HepG2 (cell line): ENCODE measurements around the gene PLXNC1.

Experiments used
- EZH2 ChIP-seq: conservative IDR thresholded peaks from 2 replicates; pipeline ENCODE4 v1.6.1; 2012; ENCODE audit warnings: mild to moderate bottlenecking, low read depth, low read length, moderate library complexity
- GABPA ChIP-seq, 2 experiments: IDR thresholded peaks; 2 replicates each; pipeline ENCODE4 v1.6.1; 2011 to 2016; ENCODE audit warnings: low read depth in 2 of 2, low read length in 1 of 2, missing biosample characterization in 1 of 2, missing genetic modification characterization in 1 of 2
- HDAC2 ChIP-seq: sonication (generic); formaldehyde crosslinking; IDR thresholded peaks from 2 replicates; pipeline ENCODE4 v1.4.0; 2020; ENCODE audit warnings: missing genetic modification reagents
- HDAC6 ChIP-seq: fragments of 200-600 bp; sonication (generic); IDR thresholded peaks from 2 replicates; pipeline ENCODE4 v1.7.0; 2017; ENCODE audit warnings: mild to moderate bottlenecking, antibody characterized with exemption, low read length, low read depth
- PRPF4 ChIP-seq: fragments of 200-400 bp; formaldehyde crosslinking; IDR thresholded peaks from 2 replicates; pipeline ENCODE4 v1.6.1; 2016; ENCODE audit warnings: low read length, low read depth; ENCODE audit not compliant: poor library complexity, severe bottlenecking
- RXRB ChIP-seq: IDR thresholded peaks from 2 replicates; pipeline ENCODE4 v1.6.1; 2016; ENCODE audit warnings: borderline replicate concordance, missing genetic modification reagents, missing compliant biosample characterization
- SETDB1 ChIP-seq: sonication (generic); formaldehyde crosslinking; IDR thresholded peaks from 2 replicates; pipeline ENCODE4 v1.5.1; 2020; ENCODE audit warnings: missing genetic modification reagents, mild to moderate bottlenecking, borderline replicate concordance
- STAT5B ChIP-seq: sonication (generic); formaldehyde crosslinking; IDR thresholded peaks from 2 replicates; pipeline ENCODE4 v1.4.0; 2020; ENCODE audit warnings: missing genetic modification reagents
- ZNF777 ChIP-seq: sonication (generic); formaldehyde crosslinking; IDR thresholded peaks from 2 replicates; pipeline ENCODE4 v1.4.0; 2020; ENCODE audit warnings: missing genetic modification reagents
- TF ChIP-seq, protein P1 (sequence below): sonication (generic); formaldehyde crosslinking; IDR thresholded peaks from 2 replicates; pipeline ENCODE4 v1.5.0; 2020; ENCODE audit warnings: mild to moderate bottlenecking, missing genetic modification reagents, moderate library complexity
- TF ChIP-seq, protein P2 (sequence below): sonication (generic); formaldehyde crosslinking; IDR thresholded peaks from 2 replicates; pipeline ENCODE4 v1.4.0; 2020; ENCODE audit warnings: missing genetic modification reagents, borderline replicate concordance
- TF ChIP-seq, protein P3 (sequence below): sonication (generic); formaldehyde crosslinking; IDR thresholded peaks from 2 replicates; pipeline ENCODE4 v1.4.0; 2020; ENCODE audit warnings: missing genetic modification reagents

- TF ChIP-seq HDAC2 (CRISPR knock-in tag): no peak
- TF ChIP-seq SETDB1 (CRISPR knock-in tag): no peak
- no peak for TF ChIP-seq PRPF4
- no peak for TF ChIP-seq EZH2
- no peak for TF ChIP-seq STAT5B
- TF ChIP-seq, protein P1, sequence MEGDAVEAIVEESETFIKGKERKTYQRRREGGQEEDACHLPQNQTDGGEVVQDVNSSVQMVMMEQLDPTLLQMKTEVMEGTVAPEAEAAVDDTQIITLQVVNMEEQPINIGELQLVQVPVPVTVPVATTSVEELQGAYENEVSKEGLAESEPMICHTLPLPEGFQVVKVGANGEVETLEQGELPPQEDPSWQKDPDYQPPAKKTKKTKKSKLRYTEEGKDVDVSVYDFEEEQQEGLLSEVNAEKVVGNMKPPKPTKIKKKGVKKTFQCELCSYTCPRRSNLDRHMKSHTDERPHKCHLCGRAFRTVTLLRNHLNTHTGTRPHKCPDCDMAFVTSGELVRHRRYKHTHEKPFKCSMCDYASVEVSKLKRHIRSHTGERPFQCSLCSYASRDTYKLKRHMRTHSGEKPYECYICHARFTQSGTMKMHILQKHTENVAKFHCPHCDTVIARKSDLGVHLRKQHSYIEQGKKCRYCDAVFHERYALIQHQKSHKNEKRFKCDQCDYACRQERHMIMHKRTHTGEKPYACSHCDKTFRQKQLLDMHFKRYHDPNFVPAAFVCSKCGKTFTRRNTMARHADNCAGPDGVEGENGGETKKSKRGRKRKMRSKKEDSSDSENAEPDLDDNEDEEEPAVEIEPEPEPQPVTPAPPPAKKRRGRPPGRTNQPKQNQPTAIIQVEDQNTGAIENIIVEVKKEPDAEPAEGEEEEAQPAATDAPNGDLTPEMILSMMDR (CRISPR knock-in tag): no peak
- TF ChIP-seq GABPA (IDR thresholded peaks at IDR 0.05; ENCODE audit: low read depth, low read length): no peak
- no peak for TF ChIP-seq GABPA (CRISPR knock-in tag; IDR thresholded peaks at IDR 0.05; ENCODE audit: low read depth)
- no peak for TF ChIP-seq HDAC6
- no peak for TF ChIP-seq RXRB (CRISPR knock-in tag)
- no peak for TF ChIP-seq ZNF777 (CRISPR knock-in tag)
- TF ChIP-seq, protein P2, sequence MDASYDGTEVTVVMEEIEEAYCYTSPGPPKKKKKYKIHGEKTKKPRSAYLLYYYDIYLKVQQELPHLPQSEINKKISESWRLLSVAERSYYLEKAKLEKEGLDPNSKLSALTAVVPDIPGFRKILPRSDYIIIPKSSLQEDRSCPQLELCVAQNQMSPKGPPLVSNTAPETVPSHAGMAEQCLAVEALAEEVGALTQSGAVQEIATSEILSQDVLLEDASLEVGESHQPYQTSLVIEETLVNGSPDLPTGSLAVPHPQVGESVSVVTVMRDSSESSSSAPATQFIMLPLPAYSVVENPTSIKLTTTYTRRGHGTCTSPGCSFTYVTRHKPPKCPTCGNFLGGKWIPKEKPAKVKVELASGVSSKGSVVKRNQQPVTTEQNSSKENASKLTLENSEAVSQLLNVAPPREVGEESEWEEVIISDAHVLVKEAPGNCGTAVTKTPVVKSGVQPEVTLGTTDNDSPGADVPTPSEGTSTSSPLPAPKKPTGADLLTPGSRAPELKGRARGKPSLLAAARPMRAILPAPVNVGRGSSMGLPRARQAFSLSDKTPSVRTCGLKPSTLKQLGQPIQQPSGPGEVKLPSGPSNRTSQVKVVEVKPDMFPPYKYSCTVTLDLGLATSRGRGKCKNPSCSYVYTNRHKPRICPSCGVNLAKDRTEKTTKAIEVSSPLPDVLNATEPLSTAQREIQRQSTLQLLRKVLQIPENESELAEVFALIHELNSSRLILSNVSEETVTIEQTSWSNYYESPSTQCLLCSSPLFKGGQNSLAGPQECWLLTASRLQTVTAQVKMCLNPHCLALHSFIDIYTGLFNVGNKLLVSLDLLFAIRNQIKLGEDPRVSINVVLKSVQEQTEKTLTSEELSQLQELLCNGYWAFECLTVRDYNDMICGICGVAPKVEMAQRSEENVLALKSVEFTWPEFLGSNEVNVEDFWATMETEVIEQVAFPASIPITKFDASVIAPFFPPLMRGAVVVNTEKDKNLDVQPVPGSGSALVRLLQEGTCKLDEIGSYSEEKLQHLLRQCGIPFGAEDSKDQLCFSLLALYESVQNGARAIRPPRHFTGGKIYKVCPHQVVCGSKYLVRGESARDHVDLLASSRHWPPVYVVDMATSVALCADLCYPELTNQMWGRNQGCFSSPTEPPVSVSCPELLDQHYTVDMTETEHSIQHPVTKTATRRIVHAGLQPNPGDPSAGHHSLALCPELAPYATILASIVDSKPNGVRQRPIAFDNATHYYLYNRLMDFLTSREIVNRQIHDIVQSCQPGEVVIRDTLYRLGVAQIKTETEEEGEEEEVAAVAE (CRISPR knock-in tag): no peak
- TF ChIP-seq, protein P3, sequence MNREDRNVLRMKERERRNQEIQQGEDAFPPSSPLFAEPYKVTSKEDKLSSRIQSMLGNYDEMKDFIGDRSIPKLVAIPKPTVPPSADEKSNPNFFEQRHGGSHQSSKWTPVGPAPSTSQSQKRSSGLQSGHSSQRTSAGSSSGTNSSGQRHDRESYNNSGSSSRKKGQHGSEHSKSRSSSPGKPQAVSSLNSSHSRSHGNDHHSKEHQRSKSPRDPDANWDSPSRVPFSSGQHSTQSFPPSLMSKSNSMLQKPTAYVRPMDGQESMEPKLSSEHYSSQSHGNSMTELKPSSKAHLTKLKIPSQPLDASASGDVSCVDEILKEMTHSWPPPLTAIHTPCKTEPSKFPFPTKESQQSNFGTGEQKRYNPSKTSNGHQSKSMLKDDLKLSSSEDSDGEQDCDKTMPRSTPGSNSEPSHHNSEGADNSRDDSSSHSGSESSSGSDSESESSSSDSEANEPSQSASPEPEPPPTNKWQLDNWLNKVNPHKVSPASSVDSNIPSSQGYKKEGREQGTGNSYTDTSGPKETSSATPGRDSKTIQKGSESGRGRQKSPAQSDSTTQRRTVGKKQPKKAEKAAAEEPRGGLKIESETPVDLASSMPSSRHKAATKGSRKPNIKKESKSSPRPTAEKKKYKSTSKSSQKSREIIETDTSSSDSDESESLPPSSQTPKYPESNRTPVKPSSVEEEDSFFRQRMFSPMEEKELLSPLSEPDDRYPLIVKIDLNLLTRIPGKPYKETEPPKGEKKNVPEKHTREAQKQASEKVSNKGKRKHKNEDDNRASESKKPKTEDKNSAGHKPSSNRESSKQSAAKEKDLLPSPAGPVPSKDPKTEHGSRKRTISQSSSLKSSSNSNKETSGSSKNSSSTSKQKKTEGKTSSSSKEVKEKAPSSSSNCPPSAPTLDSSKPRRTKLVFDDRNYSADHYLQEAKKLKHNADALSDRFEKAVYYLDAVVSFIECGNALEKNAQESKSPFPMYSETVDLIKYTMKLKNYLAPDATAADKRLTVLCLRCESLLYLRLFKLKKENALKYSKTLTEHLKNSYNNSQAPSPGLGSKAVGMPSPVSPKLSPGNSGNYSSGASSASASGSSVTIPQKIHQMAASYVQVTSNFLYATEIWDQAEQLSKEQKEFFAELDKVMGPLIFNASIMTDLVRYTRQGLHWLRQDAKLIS (CRISPR knock-in tag): no peak
These were observed 49.2 kb upstream of the PLXNC1 start for GRCh38 chr12:94099191-94099590.
